ENCODE results near the gene MAGEE2. TPM values are rescaled to one million over a fixed set of nuclear protein-coding genes. Genes with fewer than 3 reads are reported as not detected.
"Not testable (repeated sequence)": the region's sequence is repeated elsewhere in the genome, so short reads cannot be mapped to it uniquely, and the experiment has no call there.

MAGEE2 gene, protein sequence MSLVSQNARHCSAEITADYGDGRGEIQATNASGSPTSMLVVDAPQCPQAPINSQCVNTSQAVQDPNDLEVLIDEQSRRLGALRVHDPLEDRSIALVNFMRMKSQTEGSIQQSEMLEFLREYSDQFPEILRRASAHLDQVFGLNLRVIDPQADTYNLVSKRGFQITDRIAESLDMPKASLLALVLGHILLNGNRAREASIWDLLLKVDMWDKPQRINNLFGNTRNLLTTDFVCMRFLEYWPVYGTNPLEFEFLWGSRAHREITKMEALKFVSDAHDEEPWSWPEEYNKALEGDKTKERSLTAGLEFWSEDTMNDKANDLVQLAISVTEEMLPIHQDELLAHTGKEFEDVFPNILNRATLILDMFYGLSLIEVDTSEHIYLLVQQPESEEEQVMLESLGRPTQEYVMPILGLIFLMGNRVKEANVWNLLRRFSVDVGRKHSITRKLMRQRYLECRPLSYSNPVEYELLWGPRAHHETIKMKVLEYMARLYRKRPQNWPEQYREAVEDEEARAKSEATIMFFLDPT
- not detected in 2 replicates for total RNA-seq
- not detected in 2 replicates for polyA plus RNA-seq

DNA sequence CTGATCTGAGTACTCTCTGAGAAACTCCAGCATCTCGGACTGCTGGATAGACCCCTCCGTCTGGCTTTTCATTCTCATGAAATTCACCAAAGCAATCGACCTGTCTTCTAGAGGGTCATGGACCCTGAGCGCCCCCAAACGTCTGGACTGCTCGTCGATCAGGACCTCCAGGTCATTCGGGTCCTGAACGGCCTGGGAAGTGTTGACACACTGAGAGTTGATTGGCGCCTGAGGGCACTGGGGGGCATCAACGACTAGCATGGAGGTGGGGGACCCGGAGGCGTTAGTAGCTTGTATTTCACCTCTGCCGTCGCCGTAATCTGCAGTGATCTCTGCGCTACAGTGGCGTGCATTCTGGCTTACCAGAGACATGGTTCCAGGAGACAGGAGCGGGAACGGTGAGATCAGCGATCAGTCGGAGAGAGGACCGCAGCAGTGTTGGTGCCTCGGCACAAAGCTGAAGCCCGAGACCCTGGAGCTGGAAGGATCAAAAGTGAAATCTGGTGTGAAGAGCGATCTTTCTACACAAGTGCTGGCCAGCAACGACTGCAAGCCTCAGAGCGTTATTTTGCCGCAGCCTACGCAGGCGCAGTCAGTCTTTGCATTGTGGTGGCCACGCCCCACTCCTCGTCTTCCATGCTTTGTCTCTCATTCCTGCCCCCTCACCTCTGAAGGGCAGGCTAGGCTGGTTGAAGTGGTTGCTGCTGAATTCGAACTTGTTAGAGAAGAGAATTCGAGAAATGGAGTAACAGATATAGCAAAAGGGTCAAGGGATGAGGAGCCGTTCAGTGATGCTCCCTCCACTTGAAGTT is at the start of gene MAGEE2:
Gene MAGEE2, minus strand, starts transcription at position 575 of the 812 bp plus-strand sequence. Its CDS starts 203 bp downstream, at position 372.
- no peaks in the 10 kb centered on the region for H3K36me3 ChIP-seq
- TF ChIP-seq, protein P1, sequence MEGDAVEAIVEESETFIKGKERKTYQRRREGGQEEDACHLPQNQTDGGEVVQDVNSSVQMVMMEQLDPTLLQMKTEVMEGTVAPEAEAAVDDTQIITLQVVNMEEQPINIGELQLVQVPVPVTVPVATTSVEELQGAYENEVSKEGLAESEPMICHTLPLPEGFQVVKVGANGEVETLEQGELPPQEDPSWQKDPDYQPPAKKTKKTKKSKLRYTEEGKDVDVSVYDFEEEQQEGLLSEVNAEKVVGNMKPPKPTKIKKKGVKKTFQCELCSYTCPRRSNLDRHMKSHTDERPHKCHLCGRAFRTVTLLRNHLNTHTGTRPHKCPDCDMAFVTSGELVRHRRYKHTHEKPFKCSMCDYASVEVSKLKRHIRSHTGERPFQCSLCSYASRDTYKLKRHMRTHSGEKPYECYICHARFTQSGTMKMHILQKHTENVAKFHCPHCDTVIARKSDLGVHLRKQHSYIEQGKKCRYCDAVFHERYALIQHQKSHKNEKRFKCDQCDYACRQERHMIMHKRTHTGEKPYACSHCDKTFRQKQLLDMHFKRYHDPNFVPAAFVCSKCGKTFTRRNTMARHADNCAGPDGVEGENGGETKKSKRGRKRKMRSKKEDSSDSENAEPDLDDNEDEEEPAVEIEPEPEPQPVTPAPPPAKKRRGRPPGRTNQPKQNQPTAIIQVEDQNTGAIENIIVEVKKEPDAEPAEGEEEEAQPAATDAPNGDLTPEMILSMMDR (IDR thresholded peaks at IDR 0.05; ENCODE audit: low read depth, low read length): no peak
- no peaks in the 10 kb centered on the region for H3K27me3 ChIP-seq
- no peak within 1 kb of the TSS for H3K27ac ChIP-seq
- H3K4me3 ChIP-seq: no peak within 1 kb of the TSS
- H3K4me1 ChIP-seq (ENCODE audit: low read depth): no peaks in the 10 kb centered on the region
- DNase-seq (ENCODE audit: low read depth in 1 of 2, low spot score in 1 of 2): no peak
- H3K9me3 ChIP-seq (ENCODE audit: low read depth): no peaks in the 10 kb centered on the region

- H3K27ac ChIP-seq: no peak overlapping the region
- TF ChIP-seq, protein P1 (IDR thresholded peaks at IDR 0.05; ENCODE audit: low read depth, low read length): no peak
- H3K27me3 ChIP-seq: no peaks in the 10 kb centered on the region
Observed at GRCh38 chrX:75786290-75786689, 1.2 kb upstream of the MAGEE2 start.

GRCh38 chrX:75781611-75782010 is 3.4 kb downstream of the MAGEE2 start:
- Histone ChIP-seq H3K4me1 (ENCODE audit: low read depth) (no peaks in the 10 kb centered on the region), H3K9me3 (ENCODE audit: low read depth) (no peaks in the 10 kb centered on the region), H3K27ac (no peak overlapping the region), H3K27me3 (no peaks in the 10 kb centered on the region), H3K4me3 (no peak overlapping the region), H3K36me3 (no peaks in the 10 kb centered on the region)
- TF ChIP-seq, protein P1 (IDR thresholded peaks at IDR 0.05; ENCODE audit: low read depth, low read length): no peak
- DNase-seq (ENCODE audit: low read depth in 1 of 2, low spot score in 1 of 2): no peak

More at GRCh38 chrX:75786290-75786689, 1.2 kb upstream of the MAGEE2 start:
- H3K36me3 ChIP-seq: no peaks in the 10 kb centered on the region
- no peak for DNase-seq (ENCODE audit: low read depth in 1 of 2, low spot score in 1 of 2)
- H3K4me3 ChIP-seq: no peak overlapping the region
- no peaks in the 10 kb centered on the region for H3K9me3 ChIP-seq (ENCODE audit: low read depth)
- no peaks in the 10 kb centered on the region for H3K4me1 ChIP-seq (ENCODE audit: low read depth)

- not testable (repeated sequence) for H3K4me3 ChIP-seq; H3K36me3 ChIP-seq; H3K9me3 ChIP-seq (ENCODE audit: low read depth); H3K27me3 ChIP-seq; DNase-seq (ENCODE audit: low read depth in 1 of 2, low spot score in 1 of 2); H3K4me1 ChIP-seq (ENCODE audit: low read depth); H3K27ac ChIP-seq
Observed at GRCh38 chrX:75768063-75768462, 17.0 kb downstream of the MAGEE2 start.

DNA sequence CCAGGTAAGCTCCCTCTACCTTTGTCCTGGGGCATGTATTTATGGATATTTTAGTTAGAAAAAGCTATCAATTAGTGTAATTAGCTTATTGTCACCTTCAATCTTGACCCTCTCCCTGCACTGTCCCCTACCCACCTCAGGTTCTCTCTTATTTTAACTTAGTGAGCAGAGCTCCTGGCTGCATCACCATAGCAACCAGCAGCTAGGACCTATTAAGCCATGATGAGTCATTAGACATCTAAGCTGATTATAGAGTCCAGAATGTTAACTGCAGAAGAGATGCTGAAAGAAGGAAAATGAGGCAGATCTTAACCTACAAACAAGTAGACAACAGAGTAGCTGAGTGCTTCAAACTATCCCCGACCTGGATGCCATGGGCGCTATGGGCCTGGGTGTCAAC is 36.6 kb downstream of the MAGEE2 start:
- H3K9me3 ChIP-seq (ENCODE audit: low read depth): no peaks in the 10 kb centered on the region
- no peaks in the 10 kb centered on the region for H3K27me3 ChIP-seq
- DNase-seq (ENCODE audit: low read depth in 1 of 2, low spot score in 1 of 2): no peak
- H3K4me3 ChIP-seq: no peak overlapping the region
- H3K27ac ChIP-seq: no peak overlapping the region
- no peaks in the 10 kb centered on the region for H3K36me3 ChIP-seq
- no peaks in the 10 kb centered on the region for H3K4me1 ChIP-seq (ENCODE audit: low read depth)
- TF ChIP-seq, protein P1 (IDR thresholded peaks at IDR 0.05; ENCODE audit: low read depth, low read length): no peak

All from cardiac muscle cell (in vitro differentiated cells and primary cell).